GM12878 (cell line): Measurements from ENCODE around the gene C19orf38.

Source experiments
- CREB1 ChIP-seq: IDR thresholded peaks from 2 replicates; pipeline ENCODE4 v1.6.1; 2012; ENCODE audit warnings: low read depth, mild to moderate bottlenecking, inconsistent platforms
- DPF2 ChIP-seq: fragments of 450-650 bp; IDR thresholded peaks from 2 replicates; pipeline ENCODE4 v1.6.1; 2017; ENCODE audit warnings: mild to moderate bottlenecking
- EZH2 ChIP-seq: IDR thresholded peaks from 2 replicates; pipeline ENCODE4 v1.6.1; 2012; ENCODE audit warnings: low read depth, mild to moderate bottlenecking, control low read depth, inconsistent platforms, low read length, borderline replicate concordance; ENCODE audit not compliant: control insufficient read depth
- JUND ChIP-seq: IDR thresholded peaks from 2 replicates; pipeline ENCODE4 v1.6.1; 2012; ENCODE audit warnings: low read depth, mild to moderate bottlenecking, low read length, improper control_type of control experiment, moderate library complexity
- NFIC ChIP-seq: IDR thresholded peaks from 2 replicates; pipeline ENCODE4 v1.6.1; 2012; ENCODE audit warnings: low read depth, mild to moderate bottlenecking, inconsistent platforms, low read length, moderate library complexity
- POLR2A ChIP-seq: IDR thresholded peaks from 2 replicates; pipeline ENCODE4 v1.6.1; 2011; ENCODE audit warnings: low read depth, mild to moderate bottlenecking, low read length
- RAD21 ChIP-seq: IDR thresholded peaks from 2 replicates; pipeline ENCODE4 v1.6.1; 2011; ENCODE audit warnings: mild to moderate bottlenecking, low read depth, low read length, moderate library complexity; ENCODE audit not compliant: insufficient read depth
- YY1 ChIP-seq: IDR thresholded peaks from 2 replicates; pipeline ENCODE4 v1.6.1; 2011; ENCODE audit warnings: low read depth, mild to moderate bottlenecking, low read length
- TF ChIP-seq, protein P1 (sequence below), 3 experiments: IDR thresholded peaks in 2 of 3; conservative IDR thresholded peaks in 1 of 3; 2 replicates each; pipeline ENCODE4 v1.5.1; 2011; ENCODE audit warnings: low read depth in 3 of 3, low read length in 3 of 3, mild to moderate bottlenecking in 3 of 3, control low read depth in 2 of 3, moderate library complexity in 2 of 3, inconsistent platforms in 1 of 3, mixed read lengths in 1 of 3; ENCODE audit not compliant: control insufficient read depth in 2 of 3, insufficient read depth in 1 of 3; ENCODE audit errors: extremely low read depth in 1 of 3
- TF ChIP-seq, protein P2 (sequence below): fragments of 450-650 bp; IDR thresholded peaks from 2 replicates; pipeline ENCODE4 v1.6.1; 2017; ENCODE audit warnings: mild to moderate bottlenecking
- TF ChIP-seq, protein P3 (sequence below): fragments of 450-650 bp; IDR thresholded peaks from 2 replicates; pipeline ENCODE4 v1.6.1; 2017; ENCODE audit warnings: mild to moderate bottlenecking, moderate library complexity
- TF ChIP-seq, protein P4 (sequence below): IDR thresholded peaks from 2 replicates; pipeline ENCODE4 v1.6.1; 2011; ENCODE audit warnings: low read depth, mild to moderate bottlenecking, low read length, moderate library complexity, borderline replicate concordance; ENCODE audit errors: extremely low read depth

DNA sequence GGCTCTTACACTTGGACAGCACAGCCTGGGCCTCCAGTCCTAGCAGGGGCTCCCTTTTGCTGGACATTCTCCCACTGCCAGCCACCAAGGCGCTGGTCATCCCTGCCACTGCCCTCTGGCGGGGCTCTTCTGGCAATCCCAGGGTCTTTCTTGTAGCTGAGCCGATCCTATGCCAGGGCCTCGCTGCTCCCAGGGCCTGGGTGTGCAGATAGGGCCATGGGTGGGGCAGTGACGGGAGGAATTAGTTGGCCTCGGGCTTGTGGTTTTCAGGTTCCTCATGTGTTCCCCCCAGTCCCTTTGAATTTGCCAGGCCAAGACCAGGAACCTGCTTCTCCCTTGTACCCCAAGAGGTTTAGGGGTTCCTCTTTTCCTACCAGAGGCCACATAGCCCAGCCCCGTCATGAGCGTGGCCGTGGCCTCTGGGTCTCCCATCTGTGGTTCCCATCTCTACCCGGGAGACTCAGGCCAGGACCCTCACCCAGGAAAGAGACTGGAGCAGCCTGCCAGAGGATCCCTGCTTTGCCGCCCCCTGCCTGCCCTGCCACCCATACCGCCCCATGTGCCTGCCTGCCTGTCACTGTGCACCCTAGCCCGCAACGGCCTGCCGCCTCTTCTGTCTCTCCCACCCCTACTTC lies 38.4 kb upstream of the C19orf38 start:
- TF ChIP-seq, protein P1, sequence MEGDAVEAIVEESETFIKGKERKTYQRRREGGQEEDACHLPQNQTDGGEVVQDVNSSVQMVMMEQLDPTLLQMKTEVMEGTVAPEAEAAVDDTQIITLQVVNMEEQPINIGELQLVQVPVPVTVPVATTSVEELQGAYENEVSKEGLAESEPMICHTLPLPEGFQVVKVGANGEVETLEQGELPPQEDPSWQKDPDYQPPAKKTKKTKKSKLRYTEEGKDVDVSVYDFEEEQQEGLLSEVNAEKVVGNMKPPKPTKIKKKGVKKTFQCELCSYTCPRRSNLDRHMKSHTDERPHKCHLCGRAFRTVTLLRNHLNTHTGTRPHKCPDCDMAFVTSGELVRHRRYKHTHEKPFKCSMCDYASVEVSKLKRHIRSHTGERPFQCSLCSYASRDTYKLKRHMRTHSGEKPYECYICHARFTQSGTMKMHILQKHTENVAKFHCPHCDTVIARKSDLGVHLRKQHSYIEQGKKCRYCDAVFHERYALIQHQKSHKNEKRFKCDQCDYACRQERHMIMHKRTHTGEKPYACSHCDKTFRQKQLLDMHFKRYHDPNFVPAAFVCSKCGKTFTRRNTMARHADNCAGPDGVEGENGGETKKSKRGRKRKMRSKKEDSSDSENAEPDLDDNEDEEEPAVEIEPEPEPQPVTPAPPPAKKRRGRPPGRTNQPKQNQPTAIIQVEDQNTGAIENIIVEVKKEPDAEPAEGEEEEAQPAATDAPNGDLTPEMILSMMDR (IDR thresholded peaks at IDR 0.05 in 2 of 3, conservative IDR thresholded peaks at IDR 0.05 in 1 of 3; ENCODE audit: control insufficient read depth in 2 of 3, extremely low read depth in 1 of 3, insufficient read depth in 1 of 3, low read depth in 3 of 3, low read length in 3 of 3): no peak
- TF ChIP-seq RAD21 (no peak), POLR2A (no peak), DPF2 (no peak), CREB1 (no peak), EZH2 (no peak), NFIC (no peak), YY1 (no peak), JUND (no peak)
- TF ChIP-seq, protein P2, sequence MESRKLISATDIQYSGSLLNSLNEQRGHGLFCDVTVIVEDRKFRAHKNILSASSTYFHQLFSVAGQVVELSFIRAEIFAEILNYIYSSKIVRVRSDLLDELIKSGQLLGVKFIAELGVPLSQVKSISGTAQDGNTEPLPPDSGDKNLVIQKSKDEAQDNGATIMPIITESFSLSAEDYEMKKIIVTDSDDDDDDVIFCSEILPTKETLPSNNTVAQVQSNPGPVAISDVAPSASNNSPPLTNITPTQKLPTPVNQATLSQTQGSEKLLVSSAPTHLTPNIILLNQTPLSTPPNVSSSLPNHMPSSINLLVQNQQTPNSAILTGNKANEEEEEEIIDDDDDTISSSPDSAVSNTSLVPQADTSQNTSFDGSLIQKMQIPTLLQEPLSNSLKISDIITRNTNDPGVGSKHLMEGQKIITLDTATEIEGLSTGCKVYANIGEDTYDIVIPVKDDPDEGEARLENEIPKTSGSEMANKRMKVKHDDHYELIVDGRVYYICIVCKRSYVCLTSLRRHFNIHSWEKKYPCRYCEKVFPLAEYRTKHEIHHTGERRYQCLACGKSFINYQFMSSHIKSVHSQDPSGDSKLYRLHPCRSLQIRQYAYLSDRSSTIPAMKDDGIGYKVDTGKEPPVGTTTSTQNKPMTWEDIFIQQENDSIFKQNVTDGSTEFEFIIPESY: no peak
- TF ChIP-seq, protein P3, sequence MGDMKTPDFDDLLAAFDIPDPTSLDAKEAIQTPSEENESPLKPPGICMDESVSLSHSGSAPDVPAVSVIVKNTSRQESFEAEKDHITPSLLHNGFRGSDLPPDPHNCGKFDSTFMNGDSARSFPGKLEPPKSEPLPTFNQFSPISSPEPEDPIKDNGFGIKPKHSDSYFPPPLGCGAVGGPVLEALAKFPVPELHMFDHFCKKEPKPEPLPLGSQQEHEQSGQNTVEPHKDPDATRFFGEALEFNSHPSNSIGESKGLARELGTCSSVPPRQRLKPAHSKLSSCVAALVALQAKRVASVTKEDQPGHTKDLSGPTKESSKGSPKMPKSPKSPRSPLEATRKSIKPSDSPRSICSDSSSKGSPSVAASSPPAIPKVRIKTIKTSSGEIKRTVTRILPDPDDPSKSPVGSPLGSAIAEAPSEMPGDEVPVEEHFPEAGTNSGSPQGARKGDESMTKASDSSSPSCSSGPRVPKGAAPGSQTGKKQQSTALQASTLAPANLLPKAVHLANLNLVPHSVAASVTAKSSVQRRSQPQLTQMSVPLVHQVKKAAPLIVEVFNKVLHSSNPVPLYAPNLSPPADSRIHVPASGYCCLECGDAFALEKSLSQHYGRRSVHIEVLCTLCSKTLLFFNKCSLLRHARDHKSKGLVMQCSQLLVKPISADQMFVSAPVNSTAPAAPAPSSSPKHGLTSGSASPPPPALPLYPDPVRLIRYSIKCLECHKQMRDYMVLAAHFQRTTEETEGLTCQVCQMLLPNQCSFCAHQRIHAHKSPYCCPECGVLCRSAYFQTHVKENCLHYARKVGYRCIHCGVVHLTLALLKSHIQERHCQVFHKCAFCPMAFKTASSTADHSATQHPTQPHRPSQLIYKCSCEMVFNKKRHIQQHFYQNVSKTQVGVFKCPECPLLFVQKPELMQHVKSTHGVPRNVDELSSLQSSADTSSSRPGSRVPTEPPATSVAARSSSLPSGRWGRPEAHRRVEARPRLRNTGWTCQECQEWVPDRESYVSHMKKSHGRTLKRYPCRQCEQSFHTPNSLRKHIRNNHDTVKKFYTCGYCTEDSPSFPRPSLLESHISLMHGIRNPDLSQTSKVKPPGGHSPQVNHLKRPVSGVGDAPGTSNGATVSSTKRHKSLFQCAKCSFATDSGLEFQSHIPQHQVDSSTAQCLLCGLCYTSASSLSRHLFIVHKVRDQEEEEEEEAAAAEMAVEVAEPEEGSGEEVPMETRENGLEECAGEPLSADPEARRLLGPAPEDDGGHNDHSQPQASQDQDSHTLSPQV: no peak
- TF ChIP-seq, protein P4, sequence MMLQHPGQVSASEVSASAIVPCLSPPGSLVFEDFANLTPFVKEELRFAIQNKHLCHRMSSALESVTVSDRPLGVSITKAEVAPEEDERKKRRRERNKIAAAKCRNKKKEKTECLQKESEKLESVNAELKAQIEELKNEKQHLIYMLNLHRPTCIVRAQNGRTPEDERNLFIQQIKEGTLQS: no peak
